ENCODE data around the gene DUSP10. TPM values are rescaled to one million over a fixed set of nuclear protein-coding genes. Genes with fewer than 3 reads are reported as not detected.

Gene DUSP10
- total and polyA plus RNA-seq, 2 donors (not counting 1 experiment from before 2014, with no cell fraction given), result 22.8 to 37.7 TPM

GRCh38 chr1:221711063-221711577, 30.8 kb downstream of the DUSP10 start:
- no peak for DNase-seq
- no peak overlapping the region for H3K27ac ChIP-seq (ENCODE audit: low read length in 2 of 2)
- peak overlapping the region; percentile 5 for H3K27ac Mint-ChIP-seq
- no peaks in the 10 kb centered on the region for H3K36me3 ChIP-seq (replicated peaks in 1 of 2; ENCODE audit: control extremely low read depth in 1 of 2, control insufficient read depth in 1 of 2, extremely low read depth in 1 of 2, insufficient read depth in 2 of 2, low read length in 1 of 2)
- no peak overlapping the region for H3K4me3 Mint-ChIP-seq
- no peaks in the 10 kb centered on the region for H4K20me1 ChIP-seq (ENCODE audit: control insufficient read depth, insufficient read depth, low read length, poor library complexity, severe bottlenecking)
- H3K4me1 ChIP-seq (ENCODE audit: control insufficient read depth in 2 of 2, insufficient read depth in 2 of 2, low read length in 2 of 2), result peaks cover 34 to 37% of the 10 kb centered on the region in 2 donors
- H3K27me3 Mint-ChIP-seq, result no peaks in the 10 kb centered on the region
- H2AFZ ChIP-seq (ENCODE audit: insufficient read depth, low read depth, low read length, poor library complexity, severe bottlenecking), result no peak overlapping the region
- peaks cover 0 to 3% (median 0%) of the 10 kb centered on the region in 3 donors for H3K9me3 ChIP-seq (ENCODE audit: control extremely low read depth in 1 of 3, control insufficient read depth in 2 of 3, insufficient read depth in 1 of 3, low read length in 2 of 3)
- WGBS (ENCODE audit: insufficient coverage), result no CpG with 5 or more reads among the region's 3 CpGs
- ATAC-seq (ENCODE audit: low read depth), result no peak
- CTCF ChIA-PET, result interaction anchor here (0.8 kb wide), 1 partner anchor 31 kb away, joined by 4 read pairs; the partner anchor contains the start of gene DUSP10
- no peak for TF ChIP-seq CTCF (IDR thresholded peaks at IDR 0.05)
- TF ChIP-seq EZH2 (IDR thresholded peaks at IDR 0.05; ENCODE audit: borderline replicate concordance, insufficient read depth, low read depth, low read length, poor library complexity, severe bottlenecking), result no peak
- H3K4me3 ChIP-seq (ENCODE audit: control extremely low read depth in 1 of 5, extremely low read depth in 1 of 5, insufficient read depth in 1 of 5, low read depth in 2 of 5, low read length in 4 of 5), result no peak overlapping the region
- no peak overlapping the region for H3K9ac ChIP-seq (ENCODE audit: low read length)
- H3K4me2 ChIP-seq (replicated peaks; ENCODE audit: low read depth, low read length, poor library complexity, severe bottlenecking), result no peak overlapping the region
- intact Hi-C loops (cut with micrococcal nuclease), result loop anchor here (5.0 kb wide), 1 partner anchor 49 kb away; no protein-coding TSS in a partner anchor
- POLR2A ChIA-PET, result interaction anchor here (3.6 kb wide), 1 partner anchor 31 kb away, joined by 44 read pairs; the partner anchor contains the start of gene DUSP10
- peaks cover 75% of the 10 kb centered on the region for H3K4me1 Mint-ChIP-seq
- H3K27me3 ChIP-seq (replicated peaks in 1 of 4; ENCODE audit: control extremely low read depth in 1 of 4, control insufficient read depth in 3 of 4, insufficient read depth in 4 of 4, low read length in 3 of 4), result no peaks in the 10 kb centered on the region
- H3K9me3 Mint-ChIP-seq (ENCODE audit: insufficient read depth), result no peaks in the 10 kb centered on the region
- peaks cover 49% of the 10 kb centered on the region for H3K79me2 ChIP-seq (ENCODE audit: control insufficient read depth, insufficient read depth, low read length)

GRCh38 chr1:221709854-221710253, 32.0 kb downstream of the DUSP10 start:
- intact Hi-C loops (cut with micrococcal nuclease), result loop anchor here (1.0 to 5.0 kb wide), 3 partner anchors 33 to 48 kb away; no protein-coding TSS in a partner anchor
- no peaks in the 10 kb centered on the region for H3K27me3 Mint-ChIP-seq
- no peak overlapping the region for H3K4me3 ChIP-seq (ENCODE audit: control extremely low read depth in 1 of 5, extremely low read depth in 1 of 5, insufficient read depth in 1 of 5, low read depth in 2 of 5, low read length in 4 of 5)
- no peaks in the 10 kb centered on the region for H3K27me3 ChIP-seq (replicated peaks in 1 of 4; ENCODE audit: control extremely low read depth in 1 of 4, control insufficient read depth in 3 of 4, insufficient read depth in 4 of 4, low read length in 3 of 4)
- H3K4me2 ChIP-seq (replicated peaks; ENCODE audit: low read depth, low read length, poor library complexity, severe bottlenecking), result no peak overlapping the region
- CTCF ChIA-PET, result interaction anchor here (0.8 to 3.2 kb wide), 2 partner anchors 31 to 130 kb away, joined by 3 to 16 read pairs; partner anchors contain the start of gene DUSP10
- H3K27ac ChIP-seq (ENCODE audit: low read length in 2 of 2), result no peak overlapping the region
- no peak overlapping the region for H3K9ac ChIP-seq (ENCODE audit: low read length)
- peak overlapping the region; percentile 15 for H3K4me3 Mint-ChIP-seq
- peaks cover 0 to 3% (median 0%) of the 10 kb centered on the region in 3 donors for H3K9me3 ChIP-seq (ENCODE audit: control extremely low read depth in 1 of 3, control insufficient read depth in 2 of 3, insufficient read depth in 1 of 3, low read length in 2 of 3)
- no peaks in the 10 kb centered on the region for H4K20me1 ChIP-seq (ENCODE audit: control insufficient read depth, insufficient read depth, low read length, poor library complexity, severe bottlenecking)
- H3K4me1 Mint-ChIP-seq, result peaks cover 66% of the 10 kb centered on the region
- ATAC-seq (ENCODE audit: low read depth) (no peak), DNase-seq (no peak)
- TF ChIP-seq CTCF (IDR thresholded peaks at IDR 0.05) (no peak), EZH2 (IDR thresholded peaks at IDR 0.05; ENCODE audit: borderline replicate concordance, insufficient read depth, low read depth, low read length, poor library complexity, severe bottlenecking) (no peak)
- H3K79me2 ChIP-seq (ENCODE audit: control insufficient read depth, insufficient read depth, low read length), result peaks cover 46% of the 10 kb centered on the region
- H3K4me1 ChIP-seq (ENCODE audit: control insufficient read depth in 2 of 2, insufficient read depth in 2 of 2, low read length in 2 of 2), result peaks cover 34 to 37% of the 10 kb centered on the region in 2 donors
- POLR2A ChIA-PET, result no interaction called here
- peaks cover 0 to 9% of the 10 kb centered on the region in 2 experiments for H3K36me3 ChIP-seq (replicated peaks in 1 of 2; ENCODE audit: control extremely low read depth in 1 of 2, control insufficient read depth in 1 of 2, extremely low read depth in 1 of 2, insufficient read depth in 2 of 2, low read length in 1 of 2)
- H3K27ac Mint-ChIP-seq, result peak overlapping the region; percentile 83
- no CpG with 5 or more reads among the region's 3 CpGs for WGBS (ENCODE audit: insufficient coverage)
- H2AFZ ChIP-seq (ENCODE audit: insufficient read depth, low read depth, low read length, poor library complexity, severe bottlenecking), result no peak overlapping the region
- H3K9me3 Mint-ChIP-seq (ENCODE audit: insufficient read depth), result no peaks in the 10 kb centered on the region

Data from B cell (primary cell).